ENCODE data around the gene MELK. TPM values are rescaled to one million over a fixed set of nuclear protein-coding genes. Genes with fewer than 3 reads are reported as not detected.

MELK gene
- total RNA-seq, 2 experiments from 2014 or later = 63.9 to 66.1 TPM

DNA sequence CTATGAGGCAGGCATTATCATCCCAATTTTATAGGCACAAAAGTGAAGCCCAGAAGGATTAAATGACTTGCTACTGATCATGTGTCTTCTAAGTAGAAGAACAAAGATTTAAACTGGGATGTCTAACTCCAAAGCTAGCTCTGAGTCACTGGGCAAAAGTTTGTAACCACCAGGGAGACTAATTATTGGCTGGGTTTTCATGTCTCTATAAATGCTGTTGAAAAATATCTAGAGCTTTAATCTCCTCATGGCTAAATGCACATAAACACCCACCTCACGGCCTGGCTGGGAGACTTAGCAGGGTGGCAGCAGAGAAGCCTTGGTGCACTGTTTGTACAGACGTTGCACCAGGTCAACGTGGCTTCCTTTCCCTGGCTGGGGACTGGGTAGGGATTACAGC, 144.6 kb downstream of the MELK start:
- Mint-ChIP-seq H3K27ac (no peak overlapping the region), H3K27me3 (peaks cover 3% of the 10 kb centered on the region), H3K4me1 (no peaks in the 10 kb centered on the region), H3K36me3 (ENCODE audit: low read depth) (no peaks in the 10 kb centered on the region), H3K9me3 (ENCODE audit: low read depth) (no peaks in the 10 kb centered on the region), H3K4me3 (no peak overlapping the region)
- ChIA-PET CTCF (interaction anchor here (0.7 to 2.1 kb wide), 2 partner anchors 12 to 13 kb away, joined by 3 to 8 read pairs; no protein-coding TSS in a partner anchor), POLR2A (no interaction called here)
- DNase-seq (no peak), ATAC-seq (no peak)
- intact Hi-C loops (cut with DNase I, micrococcal nuclease) = no loop called here

DNA sequence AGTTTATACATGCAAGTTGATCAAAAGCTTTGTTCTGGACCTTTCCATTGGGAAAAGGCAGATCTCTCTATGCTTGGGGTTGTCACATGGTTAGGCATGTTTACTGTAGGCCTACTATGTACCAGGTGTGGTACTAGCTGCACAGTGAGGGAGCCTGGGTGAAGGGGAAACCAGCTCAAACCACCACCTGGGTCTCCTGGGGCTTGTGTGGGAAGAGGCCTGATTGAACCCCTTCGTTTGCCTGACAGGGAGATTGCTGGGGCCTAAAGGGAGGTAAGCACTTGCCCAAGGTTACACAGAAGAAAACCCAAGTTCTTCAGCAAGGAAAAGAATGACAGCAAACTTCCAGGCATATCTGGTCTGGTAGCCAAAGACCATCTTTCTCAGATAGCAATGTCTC, 145.9 kb downstream of the MELK start:
- intact Hi-C loops (cut with DNase I, micrococcal nuclease) = no loop called here
- no peak overlapping the region for H3K4me3 Mint-ChIP-seq
- no peaks in the 10 kb centered on the region for H3K9me3 Mint-ChIP-seq (ENCODE audit: low read depth)
- ChIA-PET CTCF (interaction anchor here (2.1 kb wide), 1 partner anchor 10 kb away, joined by 8 read pairs; no protein-coding TSS in a partner anchor), POLR2A (no interaction called here)
- no peak for ATAC-seq
- no peaks in the 10 kb centered on the region for H3K4me1 Mint-ChIP-seq
- no peaks in the 10 kb centered on the region for H3K36me3 Mint-ChIP-seq (ENCODE audit: low read depth)
- no peak overlapping the region for H3K27ac Mint-ChIP-seq
- no peak for DNase-seq
- peaks cover 3% of the 10 kb centered on the region for H3K27me3 Mint-ChIP-seq

DNA sequence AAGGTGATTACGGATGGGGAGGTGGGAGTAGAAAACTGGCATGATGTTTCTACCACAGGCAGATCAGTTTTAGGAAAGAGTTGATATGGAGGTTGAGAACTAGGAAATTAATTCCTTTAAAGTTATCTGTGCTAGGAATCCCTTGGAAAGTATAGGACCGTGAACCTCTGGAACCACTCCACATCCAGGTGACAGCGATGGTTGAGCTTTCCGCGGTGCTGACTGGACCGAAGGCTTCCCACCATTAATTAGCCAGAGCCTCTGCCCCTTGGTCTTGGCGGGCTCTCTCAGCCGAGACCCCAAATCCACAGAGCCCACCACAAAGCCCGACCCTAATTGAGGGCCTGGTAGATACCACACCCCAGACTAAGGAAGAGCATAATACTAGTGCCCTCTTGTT, 147.3 kb downstream of the MELK start:
- POLR2A ChIA-PET = no interaction called here
- intact Hi-C loops (cut with DNase I, micrococcal nuclease) = no loop called here
- Mint-ChIP-seq H3K4me1 (no peaks in the 10 kb centered on the region), H3K27ac (no peak overlapping the region), H3K4me3 (no peak overlapping the region), H3K27me3 (peaks cover 3% of the 10 kb centered on the region), H3K36me3 (ENCODE audit: low read depth) (no peaks in the 10 kb centered on the region), H3K9me3 (ENCODE audit: low read depth) (no peaks in the 10 kb centered on the region)
- DNase-seq (no peak), ATAC-seq (no peak)
- CTCF ChIA-PET = interaction anchor here (1.4 kb wide), 1 partner anchor 11 kb away, joined by 3 read pairs; no protein-coding TSS in a partner anchor

DNA sequence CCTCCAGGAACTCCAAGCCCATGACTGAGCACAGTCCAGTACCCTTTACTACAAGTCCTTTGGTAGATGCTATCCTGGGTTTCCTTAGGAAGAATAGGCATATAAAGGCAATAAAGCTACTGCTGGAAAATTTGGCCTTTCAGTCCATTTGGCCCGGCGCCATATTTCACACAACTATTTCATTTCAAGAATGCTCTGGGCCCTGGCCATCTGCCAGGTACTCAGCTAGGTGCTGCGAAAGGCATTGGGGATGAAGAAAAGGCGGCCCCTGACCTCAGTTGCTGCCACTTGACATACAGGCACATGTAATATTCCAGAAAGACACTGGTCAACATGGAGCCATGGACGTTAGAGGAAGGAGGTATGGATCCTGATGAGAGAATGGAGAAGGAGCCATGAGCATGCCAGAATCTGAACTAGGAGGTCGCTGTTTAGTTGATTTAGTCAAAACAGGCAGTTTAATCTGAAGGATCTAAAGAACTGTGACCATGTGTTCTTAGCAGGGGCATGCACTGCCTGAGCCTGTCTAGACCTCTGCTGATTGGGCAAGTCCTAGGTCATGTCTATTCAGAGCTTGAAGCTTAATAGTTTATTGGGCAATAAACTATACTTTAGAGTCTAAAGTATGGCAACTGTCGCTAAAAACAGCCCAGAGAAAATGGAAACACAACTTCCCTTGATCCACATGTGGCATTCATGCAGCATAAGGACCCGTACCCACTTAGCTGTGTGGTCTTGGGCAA, 149.3 kb downstream of the MELK start:
- CTCF ChIA-PET = interaction anchor here (0.7 kb wide), 1 partner anchor 12 kb away, joined by 3 read pairs; no protein-coding TSS in a partner anchor
- H3K36me3 Mint-ChIP-seq (ENCODE audit: low read depth) = no peaks in the 10 kb centered on the region

DNA sequence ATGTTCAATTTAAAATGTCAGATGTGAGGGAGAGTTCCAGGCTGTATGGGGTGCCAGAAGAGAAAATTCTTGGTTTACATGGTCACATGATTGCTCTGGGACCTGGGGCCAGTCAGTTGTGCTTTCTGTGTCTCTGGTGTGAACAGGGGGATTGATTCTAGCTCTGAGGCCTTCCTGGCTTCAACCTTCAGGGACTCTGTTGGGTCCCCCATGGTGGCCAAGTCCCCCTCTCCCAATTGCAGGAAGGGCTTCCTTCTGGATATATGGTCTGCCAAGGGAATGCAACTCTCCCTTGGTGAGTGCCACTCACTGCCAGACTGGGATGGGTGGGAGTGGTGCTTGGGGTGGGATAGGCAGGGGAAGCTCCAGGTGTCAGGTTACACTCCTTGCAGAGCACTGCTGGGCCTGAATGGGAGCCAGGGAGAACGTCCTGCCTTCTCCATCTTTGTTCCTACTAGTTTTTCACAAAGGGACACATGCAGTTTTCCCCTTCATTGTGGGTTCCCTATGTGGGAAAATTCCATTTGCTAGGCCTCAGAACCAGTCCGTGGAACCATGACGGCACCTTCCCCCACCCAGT, 153.2 kb downstream of the MELK start:
- CTCF ChIA-PET = interaction anchor here (0.9 kb wide), 1 partner anchor 48 kb away, joined by 3 read pairs; no protein-coding TSS in a partner anchor
- ATAC-seq (no peak), DNase-seq (no peak)
- H3K27me3 Mint-ChIP-seq = no peaks in the 10 kb centered on the region
- intact Hi-C loops (cut with DNase I, micrococcal nuclease) = no loop called here
- POLR2A ChIA-PET = no interaction called here
- no peaks in the 10 kb centered on the region for H3K4me1 Mint-ChIP-seq
- H3K36me3 Mint-ChIP-seq (ENCODE audit: low read depth) = no peaks in the 10 kb centered on the region
- H3K9me3 Mint-ChIP-seq (ENCODE audit: low read depth) = no peaks in the 10 kb centered on the region
- H3K27ac Mint-ChIP-seq = no peak overlapping the region
- no peak overlapping the region for H3K4me3 Mint-ChIP-seq

More for the DNA sequence above, 149.3 kb downstream of the MELK start:
- no peak for ATAC-seq
- H3K27me3 Mint-ChIP-seq = no peaks in the 10 kb centered on the region
- H3K27ac Mint-ChIP-seq = no peak overlapping the region
- intact Hi-C loops (cut with DNase I, micrococcal nuclease) = no loop called here
- POLR2A ChIA-PET = no interaction called here
- no peaks in the 10 kb centered on the region for H3K9me3 Mint-ChIP-seq (ENCODE audit: low read depth)
- DNase-seq = no peak
- H3K4me3 Mint-ChIP-seq = no peak overlapping the region
- no peaks in the 10 kb centered on the region for H3K4me1 Mint-ChIP-seq

Other genes starting within 250 kb of the MELK start
- gene RNF38, start 172.6 kb upstream of the MELK start, total RNA-seq = 10 to 100 TPM; 26.7 to 40.0 TPM

All from activated CD4-positive, alpha-beta T cell treated with anti-CD3 and anti-CD28 coated beads for 36 hours (primary cell).